Neural progenitor cell (in vitro differentiated cells): ENCODE measurements around the gene DKK2. TPM values are rescaled to one million over a fixed set of nuclear protein-coding genes. Genes with fewer than 3 reads are reported as not detected.

Source experiments
- DNase-seq: peaks from one replicate; pipeline ENCODE4 v3.0.0-alpha.2; 2016; ENCODE audit warnings: low spot score
- H2AFZ ChIP-seq: fragments of 200-600 bp; sonication (generic); replicated peaks from 2 replicates; pipeline ENCODE4 v1.6.1; 2016; ENCODE audit warnings: antibody characterized with exemption
- H3F3A ChIP-seq: fragments of 200-600 bp; sonication (generic); 2 replicates; pipeline ENCODE4 v1.6.1; 2016; ENCODE audit warnings: antibody characterized with exemption, low read depth
- H3K27ac ChIP-seq: fragments of 200-600 bp; sonication (generic); 2 replicates; pipeline ENCODE4 v1.5.1; 2016; ENCODE audit warnings: mild to moderate bottlenecking
- H3K27me3 ChIP-seq: fragments of 200-600 bp; sonication (generic); 2 replicates; pipeline ENCODE4 v1.6.1; 2016; ENCODE audit warnings: mild to moderate bottlenecking, moderate library complexity
- H3K36me3 ChIP-seq: fragments of 200-600 bp; sonication (generic); 2 replicates; pipeline ENCODE4 v1.5.1; 2016
- H3K4me1 ChIP-seq: fragments of 200-600 bp; sonication (generic); 2 replicates; pipeline ENCODE4 v1.6.1; 2016; ENCODE audit warnings: mixed run types
- H3K4me2 ChIP-seq: fragments of 200-600 bp; sonication (generic); 2 replicates; pipeline ENCODE4 v1.6.1; 2016
- H3K4me3 ChIP-seq: fragments of 200-600 bp; sonication (generic); 2 replicates; pipeline ENCODE4 v1.5.1; 2016
- H3K79me2 ChIP-seq: fragments of 200-600 bp; sonication (generic); 2 replicates; pipeline ENCODE4 v1.6.1; 2016; ENCODE audit warnings: low read depth
- H3K9ac ChIP-seq: fragments of 200-600 bp; sonication (generic); 2 replicates; pipeline ENCODE4 v1.6.1; 2016
- H3K9me3 ChIP-seq: fragments of 200-600 bp; sonication (generic); 2 replicates; pipeline ENCODE4 v1.5.1; 2016; ENCODE audit warnings: low read depth
- H4K20me1 ChIP-seq: fragments of 200-600 bp; sonication (generic); 2 replicates; pipeline ENCODE4 v1.6.1; 2016; ENCODE audit warnings: low read depth
- H3K27ac Mint-ChIP-seq: 3 replicates; pipeline ENCODE4 v1.8.0; 2021; ENCODE audit warnings: mixed read lengths
- H3K27me3 Mint-ChIP-seq: 2 replicates; pipeline ENCODE4 v1.8.0; 2022; ENCODE audit warnings: low read depth, mild to moderate bottlenecking, inconsistent platforms, moderate library complexity, mixed read lengths; ENCODE audit not compliant: insufficient read depth
- H3K36me3 Mint-ChIP-seq: 3 replicates; pipeline ENCODE4 v1.8.0; 2021; ENCODE audit warnings: mixed read lengths
- H3K4me1 Mint-ChIP-seq: 3 replicates; pipeline ENCODE4 v1.8.0; 2021; ENCODE audit warnings: mixed read lengths
- H3K4me3 Mint-ChIP-seq: 3 replicates; pipeline ENCODE4 v1.8.0; 2021; ENCODE audit warnings: mild to moderate bottlenecking, moderate library complexity, mixed read lengths
- H3K9me3 Mint-ChIP-seq: 3 replicates; pipeline ENCODE4 v1.8.0; 2020; ENCODE audit warnings: mixed read lengths
- CTCF ChIP-seq: fragments of 200-600 bp; sonication (generic); IDR thresholded peaks from 2 replicates; pipeline ENCODE4 v1.5.1; 2017; ENCODE audit warnings: antibody characterized with exemption, mild to moderate bottlenecking
- EZH2 ChIP-seq: fragments of 200-600 bp; sonication (generic); IDR thresholded peaks from 2 replicates; pipeline ENCODE4 v1.6.1; 2017; ENCODE audit warnings: antibody characterized with exemption, mild to moderate bottlenecking, moderate library complexity
- EZH2phosphoT487 ChIP-seq: fragments of 200-600 bp; sonication (generic); IDR thresholded peaks from 2 replicates; pipeline ENCODE4 v1.6.1; 2017; ENCODE audit warnings: antibody characterized with exemption
- total RNA-seq: library from RNA; depleted of rRNA; stranded (reverse); fragments of >200 nt; gene quantifications from 2 replicates; pipeline ENCODE4 v1.2.3, GENCODE V29; 2015; ENCODE audit warnings: low replicate concordance

DKK2 gene
- total RNA-seq: 0.03 TPM in 1 of 2 replicates, not detected in the other

GRCh38 chr4:107035819-107036583, at the start of gene DKK2:
DKK2 (minus strand) TSS chr4:107036313; CDS start chr4:107035591, 722 bp downstream.
- peaks cover 6% of the 10 kb centered on the region for H3F3A ChIP-seq
- no peak within 1 kb of the TSS for H3K27ac ChIP-seq
- peaks cover 10% of the 10 kb centered on the region for H4K20me1 ChIP-seq
- TF ChIP-seq EZH2: no peak
- peak; percentile 27 for TF ChIP-seq EZH2phosphoT487
- no peak for TF ChIP-seq CTCF
- DNase-seq: peak; percentile 66
- Mint-ChIP-seq H3K9me3 (no peaks in the 10 kb centered on the region), H3K4me3 (peak within 1 kb of the TSS; percentile 94), H3K27ac (no peak within 1 kb of the TSS), H3K4me1 (peaks cover 22% of the 10 kb centered on the region), H3K27me3 (peaks cover 28% of the 10 kb centered on the region), H3K36me3 (no peaks in the 10 kb centered on the region)
- peak within 1 kb of the TSS; percentile 95 for H3K4me2 ChIP-seq
- peaks cover 3% of the 10 kb centered on the region for H3K4me1 ChIP-seq
- peak within 1 kb of the TSS; percentile 51 for H3K4me3 ChIP-seq
- H3K9me3 ChIP-seq: no peaks in the 10 kb centered on the region
- H3K79me2 ChIP-seq: no peaks in the 10 kb centered on the region
- peak within 1 kb of the TSS; percentile 86 for H2AFZ ChIP-seq
- H3K36me3 ChIP-seq: no peaks in the 10 kb centered on the region
- peaks cover 76% of the 10 kb centered on the region for H3K27me3 ChIP-seq
- H3K9ac ChIP-seq: no peak within 1 kb of the TSS

DNA sequence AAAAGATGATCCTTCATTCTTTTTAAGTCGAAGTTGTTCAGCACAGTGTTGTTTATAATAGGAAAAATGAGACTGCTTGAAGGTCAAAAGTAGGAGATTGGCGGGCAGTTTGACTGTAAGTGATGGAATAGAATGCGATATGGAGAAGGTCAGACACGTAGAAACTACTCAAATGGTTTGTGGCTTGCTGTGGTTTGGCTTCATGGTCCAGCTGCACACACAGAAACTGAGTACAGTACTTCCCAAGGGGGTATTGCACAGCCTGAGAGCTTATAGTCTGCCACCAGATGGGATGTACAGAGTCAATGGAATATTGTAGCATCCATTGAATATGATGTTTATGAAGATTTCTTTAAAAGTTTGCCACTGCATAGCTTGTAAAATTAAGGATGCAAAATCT, 41.1 kb upstream of the DKK2 start:
- no peaks in the 10 kb centered on the region for H3K9me3 ChIP-seq
- Mint-ChIP-seq H3K4me3 (no peak overlapping the region), H3K27ac (no peak overlapping the region), H3K9me3 (peaks cover 3% of the 10 kb centered on the region), H3K4me1 (no peaks in the 10 kb centered on the region), H3K27me3 (no peaks in the 10 kb centered on the region), H3K36me3 (peaks cover 2% of the 10 kb centered on the region)
- no peaks in the 10 kb centered on the region for H3K27me3 ChIP-seq
- H3K4me1 ChIP-seq: no peaks in the 10 kb centered on the region
- H3K79me2 ChIP-seq: no peaks in the 10 kb centered on the region
- no peak overlapping the region for H3K4me3 ChIP-seq
- H4K20me1 ChIP-seq: no peaks in the 10 kb centered on the region
- TF ChIP-seq EZH2phosphoT487 (no peak), EZH2 (no peak), CTCF (no peak)
- H3K36me3 ChIP-seq: no peaks in the 10 kb centered on the region
- H3F3A ChIP-seq: no peaks in the 10 kb centered on the region
- H3K9ac ChIP-seq: no peak overlapping the region
- H3K4me2 ChIP-seq: no peak overlapping the region
- DNase-seq: no peak
- no peak overlapping the region for H3K27ac ChIP-seq
- H2AFZ ChIP-seq: no peak overlapping the region

- H3F3A ChIP-seq: no peaks in the 10 kb centered on the region
Observed at GRCh38 chr4:107072836-107073736, 37.0 kb upstream of the DKK2 start.

More at GRCh38 chr4:107072836-107073736, 37.0 kb upstream of the DKK2 start:
- H3K27ac ChIP-seq: no peak overlapping the region
- H3K27me3 Mint-ChIP-seq: no peaks in the 10 kb centered on the region
- H3K27me3 ChIP-seq: no peaks in the 10 kb centered on the region
- H3K9me3 Mint-ChIP-seq: no peaks in the 10 kb centered on the region
- DNase-seq: no peak
- no peak overlapping the region for H3K27ac Mint-ChIP-seq
- no peaks in the 10 kb centered on the region for H3K4me1 Mint-ChIP-seq
- no peak overlapping the region for H2AFZ ChIP-seq
- H3K9ac ChIP-seq: no peak overlapping the region
- H3K9me3 ChIP-seq: no peaks in the 10 kb centered on the region
- H3K4me1 ChIP-seq: no peaks in the 10 kb centered on the region
- H3K36me3 Mint-ChIP-seq: peaks cover 2% of the 10 kb centered on the region
- H3K79me2 ChIP-seq: no peaks in the 10 kb centered on the region
- TF ChIP-seq CTCF (no peak), EZH2 (no peak), EZH2phosphoT487 (no peak)
- H4K20me1 ChIP-seq: no peaks in the 10 kb centered on the region
- no peak overlapping the region for H3K4me3 ChIP-seq
- no peak overlapping the region for H3K4me3 Mint-ChIP-seq
- no peaks in the 10 kb centered on the region for H3K36me3 ChIP-seq
- H3K4me2 ChIP-seq: no peak overlapping the region
